ENCODE results near the gene SRSF9. TPM values are rescaled to one million over a fixed set of nuclear protein-coding genes. Genes with fewer than 3 reads are reported as not detected.

Gene SRSF9
- total and polyA plus RNA-seq, 2 of the 13 experiments (the other 11 are each of a cell fraction or from before 2014, with no cell fraction given): 125 to 144 TPM

DNA sequence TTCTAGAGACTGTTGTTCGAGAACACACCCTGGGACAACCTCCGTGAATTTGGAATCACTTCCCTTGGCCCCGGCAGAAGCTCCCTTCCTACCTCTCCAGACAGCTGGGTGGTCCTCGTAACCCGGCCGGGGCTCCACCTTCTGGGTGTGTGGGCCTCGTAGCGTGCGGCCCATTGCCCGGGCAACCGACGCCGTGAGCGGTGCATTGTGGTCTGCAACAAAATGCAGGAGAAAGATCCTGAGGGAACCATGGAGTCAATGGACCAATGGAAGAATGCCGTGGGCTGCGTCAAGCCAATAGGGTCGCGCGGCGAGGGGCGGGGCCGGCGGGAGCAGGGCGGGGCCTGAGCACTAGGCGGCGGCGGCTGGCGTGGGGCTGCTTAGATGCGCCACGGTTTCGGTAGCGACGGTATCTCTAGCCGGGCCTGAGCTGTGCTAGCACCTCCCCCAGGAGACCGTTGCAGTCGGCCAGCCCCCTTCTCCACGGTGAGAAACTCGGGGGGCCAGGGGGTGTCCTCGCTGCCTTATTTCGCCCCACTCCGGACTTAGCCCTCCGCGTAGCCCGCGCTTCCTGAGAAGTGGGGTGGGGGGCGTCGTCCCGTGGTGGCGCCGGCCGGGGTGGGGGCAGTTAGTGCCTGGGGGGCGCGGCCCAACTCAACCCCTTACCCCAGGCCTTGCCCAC, 26.3 kb upstream of the SRSF9 start, which contains the start of gene DYNLL1 (continued):
- no peak for TF ChIP-seq PCBP1 (IDR thresholded peaks at IDR 0.05; ENCODE audit: borderline replicate concordance, low read depth, low read length)
- TF ChIP-seq JUND (CRISPR knock-in tag; IDR thresholded peaks at IDR 0.05): 0 out of 2 replicates have a peak, but pooled peaks have one; percentile 23
- no peak for TF ChIP-seq MBNL3 (CRISPR knock-in tag; conservative IDR thresholded peaks at IDR 0.05)
- TF ChIP-seq, protein P1, sequence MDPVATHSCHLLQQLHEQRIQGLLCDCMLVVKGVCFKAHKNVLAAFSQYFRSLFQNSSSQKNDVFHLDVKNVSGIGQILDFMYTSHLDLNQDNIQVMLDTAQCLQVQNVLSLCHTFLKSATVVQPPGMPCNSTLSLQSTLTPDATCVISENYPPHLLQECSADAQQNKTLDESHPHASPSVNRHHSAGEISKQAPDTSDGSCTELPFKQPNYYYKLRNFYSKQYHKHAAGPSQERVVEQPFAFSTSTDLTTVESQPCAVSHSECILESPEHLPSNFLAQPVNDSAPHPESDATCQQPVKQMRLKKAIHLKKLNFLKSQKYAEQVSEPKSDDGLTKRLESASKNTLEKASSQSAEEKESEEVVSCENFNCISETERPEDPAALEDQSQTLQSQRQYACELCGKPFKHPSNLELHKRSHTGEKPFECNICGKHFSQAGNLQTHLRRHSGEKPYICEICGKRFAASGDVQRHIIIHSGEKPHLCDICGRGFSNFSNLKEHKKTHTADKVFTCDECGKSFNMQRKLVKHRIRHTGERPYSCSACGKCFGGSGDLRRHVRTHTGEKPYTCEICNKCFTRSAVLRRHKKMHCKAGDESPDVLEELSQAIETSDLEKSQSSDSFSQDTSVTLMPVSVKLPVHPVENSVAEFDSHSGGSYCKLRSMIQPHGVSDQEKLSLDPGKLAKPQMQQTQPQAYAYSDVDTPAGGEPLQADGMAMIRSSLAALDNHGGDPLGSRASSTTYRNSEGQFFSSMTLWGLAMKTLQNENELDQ (CRISPR knock-in tag; IDR thresholded peaks at IDR 0.05; ENCODE audit: borderline replicate concordance): no peak
- TF ChIP-seq KDM4B (CRISPR knock-in tag; IDR thresholded peaks at IDR 0.05): no peak; the same call in 1 of the 2 replicates
- TF ChIP-seq MYNN (CRISPR knock-in tag; IDR thresholded peaks at IDR 0.05; ENCODE audit: low read depth): no peak
- no peak for TF ChIP-seq ZNF460 (CRISPR knock-in tag; IDR thresholded peaks at IDR 0.05; ENCODE audit: borderline replicate concordance)
- peak; percentile 23; the same call in 1 of the 2 replicates for TF ChIP-seq SP2 (CRISPR knock-in tag; IDR thresholded peaks at IDR 0.05)
- peak; percentile 85 for TF ChIP-seq THAP11 (CRISPR knock-in tag; IDR thresholded peaks at IDR 0.05)
- TF ChIP-seq RNF2 (conservative IDR thresholded peaks at IDR 0.05; ENCODE audit: low read depth): no peak
- TF ChIP-seq NFKB2 (CRISPR knock-in tag; IDR thresholded peaks at IDR 0.05; ENCODE audit: borderline replicate concordance): peak; percentile 45; the same call in 1 of the 2 replicates
- TF ChIP-seq ZKSCAN8 (CRISPR knock-in tag; IDR thresholded peaks at IDR 0.05; ENCODE audit: borderline replicate concordance): no peak
- TF ChIP-seq DNMT3B (CRISPR knock-in tag; conservative IDR thresholded peaks at IDR 0.05): no peak
- no peak for TF ChIP-seq FIP1L1 (IDR thresholded peaks at IDR 0.05; ENCODE audit: borderline replicate concordance, insufficient read depth, low read depth, low read length)
- TF ChIP-seq ZNF816 (CRISPR knock-in tag; IDR thresholded peaks at IDR 0.05; ENCODE audit: borderline replicate concordance): no peak
- no peak for TF ChIP-seq ZC3H13 (CRISPR knock-in tag; IDR thresholded peaks at IDR 0.05)
- TF ChIP-seq, protein P2, sequence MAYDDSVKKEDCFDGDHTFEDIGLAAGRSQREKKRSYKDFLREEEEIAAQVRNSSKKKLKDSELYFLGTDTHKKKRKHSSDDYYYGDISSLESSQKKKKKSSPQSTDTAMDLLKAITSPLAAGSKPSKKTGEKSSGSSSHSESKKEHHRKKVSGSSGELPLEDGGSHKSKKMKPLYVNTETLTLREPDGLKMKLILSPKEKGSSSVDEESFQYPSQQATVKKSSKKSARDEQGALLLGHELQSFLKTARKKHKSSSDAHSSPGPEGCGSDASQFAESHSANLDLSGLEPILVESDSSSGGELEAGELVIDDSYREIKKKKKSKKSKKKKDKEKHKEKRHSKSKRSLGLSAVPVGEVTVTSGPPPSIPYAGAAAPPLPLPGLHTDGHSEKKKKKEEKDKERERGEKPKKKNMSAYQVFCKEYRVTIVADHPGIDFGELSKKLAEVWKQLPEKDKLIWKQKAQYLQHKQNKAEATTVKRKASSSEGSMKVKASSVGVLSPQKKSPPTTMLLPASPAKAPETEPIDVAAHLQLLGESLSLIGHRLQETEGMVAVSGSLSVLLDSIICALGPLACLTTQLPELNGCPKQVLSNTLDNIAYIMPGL (CRISPR knock-in tag; IDR thresholded peaks at IDR 0.05; ENCODE audit: borderline replicate concordance in 1 of 2, low read depth in 1 of 2): no peak
- peak; percentile 67; the same call in 1 of the 2 replicates for TF ChIP-seq ZNF317 (CRISPR knock-in tag; IDR thresholded peaks at IDR 0.05)
- TF ChIP-seq DR1 (CRISPR knock-in tag; IDR thresholded peaks at IDR 0.05): peak; percentile 97
- TF ChIP-seq HOXA9 (CRISPR knock-in tag; IDR thresholded peaks at IDR 0.05; ENCODE audit: borderline replicate concordance): no peak

Measured in HepG2 (cell line).